Endothelial cell of umbilical vein (primary cell): ENCODE measurements around the gene UPF3A.

Experiments used
- EZH2 ChIP-seq: IDR thresholded peaks from 2 replicates; pipeline ENCODE4 v1.6.1; 2012; ENCODE audit warnings: borderline replicate concordance, low read depth, mild to moderate bottlenecking, moderate library complexity, low read length, inconsistent platforms; ENCODE audit not compliant: severe bottlenecking
- FOS ChIP-seq: IDR thresholded peaks from 2 replicates; pipeline ENCODE4 v1.6.1; 2011; ENCODE audit warnings: mild to moderate bottlenecking, low read length, moderate library complexity, borderline replicate concordance; ENCODE audit not compliant: insufficient read depth
- JUN ChIP-seq: IDR thresholded peaks from 2 replicates; pipeline ENCODE4 v1.6.1; 2011; ENCODE audit warnings: borderline replicate concordance, low read depth; ENCODE audit not compliant: insufficient read length, insufficient read depth
- POLR2A ChIP-seq: IDR thresholded peaks from 2 replicates; pipeline ENCODE4 v1.6.1; 2012; ENCODE audit warnings: low read depth, mild to moderate bottlenecking, control low read depth, low read length
- TF ChIP-seq, protein P1 (sequence below), 2 donors: IDR thresholded peaks; 1 replicate in 1 of 2; 2 replicates in 1 of 2; pipeline ENCODE4 v1.5.1; 2011; ENCODE audit warnings: low read length in 2 of 2, mild to moderate bottlenecking in 2 of 2, moderate library complexity in 2 of 2, control low read depth in 1 of 2, inconsistent platforms in 1 of 2, low read depth in 1 of 2; ENCODE audit not compliant: insufficient read depth in 1 of 2; ENCODE audit errors: extremely low read depth in 1 of 2
- TF ChIP-seq, protein P2 (sequence below): IDR thresholded peaks from 2 replicates; pipeline ENCODE4 v1.6.1; 2011; ENCODE audit not compliant: insufficient read depth, insufficient read length

DNA sequence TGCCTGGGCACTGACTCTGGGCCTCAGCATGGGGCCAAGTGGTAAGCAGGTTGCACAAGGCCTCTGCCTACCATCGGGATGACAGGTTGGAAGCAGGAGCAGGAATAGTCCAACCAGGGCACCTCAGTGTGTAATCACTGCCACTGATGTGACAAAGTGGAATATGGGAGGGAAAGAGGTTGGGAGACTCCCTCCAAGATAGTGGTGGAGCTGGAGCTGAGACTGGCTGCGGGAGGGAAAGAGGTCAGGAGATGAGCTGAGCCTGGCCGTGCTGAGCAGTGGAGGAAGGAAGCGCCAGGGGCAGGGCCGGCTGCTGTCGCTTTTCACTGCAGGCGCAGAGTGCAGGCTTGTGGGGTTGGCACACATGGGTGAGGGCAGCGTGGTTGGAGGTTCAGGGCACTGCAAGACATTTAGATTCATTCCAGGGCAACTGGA, 6.8 kb downstream of the UPF3A start:
- TF ChIP-seq EZH2 (no peak), POLR2A (no peak), JUN (no peak), FOS (no peak)
- TF ChIP-seq, protein P1, sequence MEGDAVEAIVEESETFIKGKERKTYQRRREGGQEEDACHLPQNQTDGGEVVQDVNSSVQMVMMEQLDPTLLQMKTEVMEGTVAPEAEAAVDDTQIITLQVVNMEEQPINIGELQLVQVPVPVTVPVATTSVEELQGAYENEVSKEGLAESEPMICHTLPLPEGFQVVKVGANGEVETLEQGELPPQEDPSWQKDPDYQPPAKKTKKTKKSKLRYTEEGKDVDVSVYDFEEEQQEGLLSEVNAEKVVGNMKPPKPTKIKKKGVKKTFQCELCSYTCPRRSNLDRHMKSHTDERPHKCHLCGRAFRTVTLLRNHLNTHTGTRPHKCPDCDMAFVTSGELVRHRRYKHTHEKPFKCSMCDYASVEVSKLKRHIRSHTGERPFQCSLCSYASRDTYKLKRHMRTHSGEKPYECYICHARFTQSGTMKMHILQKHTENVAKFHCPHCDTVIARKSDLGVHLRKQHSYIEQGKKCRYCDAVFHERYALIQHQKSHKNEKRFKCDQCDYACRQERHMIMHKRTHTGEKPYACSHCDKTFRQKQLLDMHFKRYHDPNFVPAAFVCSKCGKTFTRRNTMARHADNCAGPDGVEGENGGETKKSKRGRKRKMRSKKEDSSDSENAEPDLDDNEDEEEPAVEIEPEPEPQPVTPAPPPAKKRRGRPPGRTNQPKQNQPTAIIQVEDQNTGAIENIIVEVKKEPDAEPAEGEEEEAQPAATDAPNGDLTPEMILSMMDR (IDR thresholded peaks at IDR 0.05; ENCODE audit: extremely low read depth in 1 of 2, insufficient read depth in 1 of 2, low read depth in 1 of 2, low read length in 2 of 2), result no peak
- TF ChIP-seq, protein P2, sequence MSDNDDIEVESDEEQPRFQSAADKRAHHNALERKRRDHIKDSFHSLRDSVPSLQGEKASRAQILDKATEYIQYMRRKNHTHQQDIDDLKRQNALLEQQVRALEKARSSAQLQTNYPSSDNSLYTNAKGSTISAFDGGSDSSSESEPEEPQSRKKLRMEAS, result no peak
